GM12892 (cell line): ENCODE data around the gene SLC2A6.

Experiments
- POLR2A ChIP-seq: IDR thresholded peaks from 2 replicates; pipeline ENCODE4 v1.6.1; 2011; ENCODE audit warnings: low read depth, low read length, control low read depth
- POLR2AphosphoS5 ChIP-seq: IDR thresholded peaks from 2 replicates; pipeline ENCODE4 v1.6.1; 2011; ENCODE audit warnings: low read depth, low read length, control low read depth

DNA sequence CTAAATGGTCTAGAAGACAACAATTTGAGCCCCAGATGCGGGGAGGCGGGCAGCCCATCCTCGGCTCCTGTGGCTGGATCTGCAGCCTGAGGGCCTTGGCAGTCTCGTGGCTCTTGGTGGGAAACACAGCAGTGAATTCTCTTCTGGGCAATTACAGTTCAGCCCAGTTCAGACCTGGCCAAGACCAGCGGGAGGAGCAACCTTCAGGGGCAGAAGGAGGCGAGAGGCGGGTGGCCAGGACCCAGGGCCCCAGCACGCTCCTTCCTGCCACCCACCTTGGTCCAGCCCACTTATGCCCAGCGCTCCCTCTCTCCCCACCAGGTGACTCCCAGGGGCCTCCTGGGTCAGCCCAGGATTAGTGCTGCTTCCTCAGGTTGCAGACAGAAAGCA lies 38.1 kb upstream of the SLC2A6 start:
- TF ChIP-seq POLR2A = no peak
- TF ChIP-seq POLR2AphosphoS5 = no peak
